ENCODE results near the gene CDCA4. TPM values are rescaled to one million over a fixed set of nuclear protein-coding genes. Genes with fewer than 3 reads are reported as not detected.

The CDCA4 gene
- total and polyA plus RNA-seq, 12 donors = 1.5 to 6.4 (median 2.2) TPM

DNA sequence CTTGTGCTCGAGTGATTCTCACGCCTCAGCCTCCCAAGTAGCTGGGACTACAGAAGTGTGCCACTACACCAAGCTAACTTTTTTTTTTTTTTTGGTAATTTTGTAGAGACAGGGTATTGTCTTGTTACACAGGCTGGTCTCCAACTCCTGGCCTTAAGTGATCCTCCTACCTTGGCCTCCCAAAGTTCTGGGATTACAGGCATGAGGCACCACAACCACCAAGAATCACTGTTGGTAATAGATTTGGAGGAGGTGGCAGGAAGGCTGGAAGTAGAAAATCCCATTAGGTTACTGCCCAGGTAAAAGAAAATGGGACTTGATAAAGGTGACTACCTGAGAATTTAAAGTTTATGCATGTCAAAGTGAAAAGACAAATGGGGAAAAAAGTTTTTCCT, 1.4 kb upstream of the CDCA4 start:
- Histone ChIP-seq H3K27ac (no peak overlapping the region), H3K27me3 (no peaks in the 10 kb centered on the region), H3K9me3 (no peaks in the 10 kb centered on the region), H3K4me1 (peaks cover 5 to 85% (median 30%) of the 10 kb centered on the region in 9 donors), H3K36me3 (peaks cover 0 to 4% (median 0%) of the 10 kb centered on the region in 9 donors), H3K4me3 (peak overlapping the region in 2 of 10 donors; percentile 67 to 80)
- TF ChIP-seq, protein P1, sequence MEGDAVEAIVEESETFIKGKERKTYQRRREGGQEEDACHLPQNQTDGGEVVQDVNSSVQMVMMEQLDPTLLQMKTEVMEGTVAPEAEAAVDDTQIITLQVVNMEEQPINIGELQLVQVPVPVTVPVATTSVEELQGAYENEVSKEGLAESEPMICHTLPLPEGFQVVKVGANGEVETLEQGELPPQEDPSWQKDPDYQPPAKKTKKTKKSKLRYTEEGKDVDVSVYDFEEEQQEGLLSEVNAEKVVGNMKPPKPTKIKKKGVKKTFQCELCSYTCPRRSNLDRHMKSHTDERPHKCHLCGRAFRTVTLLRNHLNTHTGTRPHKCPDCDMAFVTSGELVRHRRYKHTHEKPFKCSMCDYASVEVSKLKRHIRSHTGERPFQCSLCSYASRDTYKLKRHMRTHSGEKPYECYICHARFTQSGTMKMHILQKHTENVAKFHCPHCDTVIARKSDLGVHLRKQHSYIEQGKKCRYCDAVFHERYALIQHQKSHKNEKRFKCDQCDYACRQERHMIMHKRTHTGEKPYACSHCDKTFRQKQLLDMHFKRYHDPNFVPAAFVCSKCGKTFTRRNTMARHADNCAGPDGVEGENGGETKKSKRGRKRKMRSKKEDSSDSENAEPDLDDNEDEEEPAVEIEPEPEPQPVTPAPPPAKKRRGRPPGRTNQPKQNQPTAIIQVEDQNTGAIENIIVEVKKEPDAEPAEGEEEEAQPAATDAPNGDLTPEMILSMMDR (IDR thresholded peaks at IDR 0.05) = no peak
- WGBS, 2 donors = 72 to 81% methylated on average over 2 of the region's 2 CpGs
- intact Hi-C loops (cut with DNase I) = loop anchor here in 3 of 10 donors (5.0 kb wide), 3 partner anchors 35 to 45 kb away; partner anchors contain the start of genes AHNAK2 (in 1 of the 3) and CLBA1 (in 1 of the 3)
- ATAC-seq (no peak), DNase-seq (no peak)

DNA sequence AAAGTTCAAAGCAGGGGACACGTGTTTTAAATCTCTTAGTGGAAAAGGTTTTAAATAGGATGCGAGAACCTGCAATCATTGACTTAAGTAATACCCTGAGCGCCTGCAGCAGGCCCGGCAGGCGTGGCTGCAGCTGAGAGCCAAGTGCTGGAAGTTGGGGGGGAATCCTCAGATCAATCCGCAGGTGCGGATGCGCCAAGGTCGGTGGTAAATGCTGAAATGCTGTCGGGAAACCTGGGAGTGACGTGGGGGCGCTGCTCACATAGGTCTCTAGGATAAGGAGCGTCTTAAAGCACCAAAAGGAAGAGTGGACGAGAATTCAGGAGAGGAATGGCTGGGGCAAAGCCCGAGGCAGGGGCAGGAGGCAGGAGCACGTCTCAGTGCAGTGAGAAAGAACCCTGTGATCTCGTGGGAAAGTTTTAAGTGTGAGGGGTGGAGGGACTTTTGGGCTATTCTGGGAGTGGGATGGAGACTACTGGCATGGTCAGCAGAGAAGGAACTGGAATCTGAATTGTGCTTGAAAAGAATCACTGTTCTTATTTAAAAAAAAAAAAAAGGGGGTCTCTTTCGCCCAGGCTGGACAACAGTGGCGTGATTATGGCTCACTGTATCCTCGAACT, 883 bp upstream of the CDCA4 start:
- 10 to 12% methylated on average over 20 of the region's 20 CpGs for WGBS, 2 donors
- Histone ChIP-seq H3K9me3 (no peaks in the 10 kb centered on the region), H3K4me1 (peaks cover 5 to 80% (median 30%) of the 10 kb centered on the region in 9 donors), H3K36me3 (peaks cover 0 to 4% (median 0%) of the 10 kb centered on the region in 9 donors), H3K27me3 (no peaks in the 10 kb centered on the region), H3K4me3 (peak overlapping the region; percentile 63 to 93 (median 74)), H3K27ac (peak overlapping the region in 9 of 10 donors; percentile 74 to 90 (median 82))
- TF ChIP-seq, protein P1 (IDR thresholded peaks at IDR 0.05) = peak in 1 of 9 donors; percentile 8
- intact Hi-C loops (cut with DNase I) = loop anchor here in 4 of 10 donors (2.0 to 5.0 kb wide), 4 partner anchors 34 to 45 kb away; partner anchors contain the start of genes AHNAK2 (in 1 of the 4) and CLBA1 (in 1 of the 4)
- DNase-seq (no peak), ATAC-seq (peak in 4 of 8 donors; percentile 2 to 9 (median 5))

DNA sequence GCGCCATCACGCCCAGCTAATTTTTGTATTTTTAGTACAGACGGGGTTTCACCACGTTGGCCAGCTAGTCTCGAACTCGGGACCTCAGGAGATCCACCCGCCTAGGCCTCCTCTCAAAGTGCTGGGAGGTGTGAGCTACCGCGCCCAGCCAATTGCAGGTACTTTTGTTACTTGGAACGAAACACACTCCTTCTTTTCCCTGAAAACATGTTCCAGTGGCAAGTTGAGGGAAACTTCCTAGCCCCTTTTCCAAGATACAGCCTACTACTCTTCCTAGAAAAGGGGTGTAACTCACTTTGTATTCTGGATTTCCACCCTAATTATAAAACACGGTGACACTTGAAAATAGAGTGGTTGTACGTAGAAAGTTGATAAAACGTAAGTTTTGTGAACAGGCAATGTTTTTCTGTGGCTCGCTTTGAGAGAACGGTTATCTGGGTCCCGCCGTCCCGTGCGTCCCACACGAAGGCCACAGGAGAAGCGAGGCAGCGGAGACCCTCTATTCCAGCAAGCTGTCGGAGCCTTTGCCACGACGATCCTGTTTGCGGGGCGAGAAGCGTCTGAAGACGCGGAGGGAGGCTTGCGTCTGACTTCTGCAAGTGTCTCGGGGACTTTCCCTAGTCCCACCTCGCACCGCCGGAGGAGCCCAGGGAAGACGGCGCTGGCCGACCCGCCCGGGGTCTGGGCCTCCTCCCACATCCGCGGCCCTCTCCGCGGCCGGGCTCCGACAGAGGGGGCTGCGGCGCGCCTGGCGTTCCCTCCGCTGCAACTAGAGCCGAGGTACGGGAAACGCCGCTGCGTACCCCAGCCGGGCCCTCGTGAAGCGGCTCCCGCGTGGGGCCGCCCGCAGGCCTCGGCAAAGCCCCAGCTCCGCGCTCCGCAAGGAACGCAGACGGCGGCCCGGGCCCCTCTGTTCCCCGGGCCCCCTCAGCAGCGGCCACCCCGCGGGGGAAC, 745 bp downstream of the CDCA4 start:
- peak in 3 of 8 donors; percentile 1 to 14 (median 6) for ATAC-seq
- intact Hi-C loops (cut with DNase I) = loop anchor here in 4 of 10 donors (2.0 to 5.0 kb wide), 4 partner anchors 33 to 43 kb away; partner anchors contain the start of genes AHNAK2 (in 1 of the 4) and CLBA1 (in 1 of the 4)
- TF ChIP-seq, protein P1 (IDR thresholded peaks at IDR 0.05) = peak in 3 of 9 donors; percentile 12 to 15 (median 13)
- 8 to 10% methylated on average over 64 to 75 of the region's 75 CpGs for WGBS, 2 donors
- DNase-seq = peak in 1 of 2 donors; percentile 34
- peak overlapping the region; percentile 9 to 90 (median 78) for H3K27ac ChIP-seq
- H3K4me1 ChIP-seq = peaks cover 5 to 72% (median 30%) of the 10 kb centered on the region in 9 donors
- H3K27me3 ChIP-seq = no peaks in the 10 kb centered on the region
- H3K4me3 ChIP-seq = peak overlapping the region; percentile 59 to 94 (median 82)
- H3K36me3 ChIP-seq = peaks cover 0 to 4% (median 0%) of the 10 kb centered on the region in 9 donors
- no peaks in the 10 kb centered on the region for H3K9me3 ChIP-seq

DNA sequence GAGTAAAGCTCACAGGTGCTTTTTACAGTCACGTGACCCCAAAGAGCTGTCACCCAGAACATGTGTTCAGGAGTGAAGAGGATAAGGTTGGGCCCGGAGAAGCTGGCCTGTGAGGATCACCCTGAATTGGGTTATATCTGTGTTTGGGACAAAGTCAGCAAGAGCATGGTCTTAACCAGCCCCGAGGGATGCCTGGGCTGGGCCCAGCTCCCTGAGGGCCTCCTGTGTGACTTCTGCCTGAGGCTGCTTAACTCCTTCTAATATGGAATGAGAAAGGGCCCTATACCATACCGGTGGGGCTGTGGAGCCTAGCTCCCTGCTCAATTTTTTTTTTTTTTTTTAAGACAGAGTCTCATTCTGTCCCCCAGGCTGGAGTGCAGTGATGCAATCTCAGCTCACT, 2.5 kb downstream of the CDCA4 start:
- DNase-seq = no peak
- peak overlapping the region in 1 of 10 donors; percentile 88 for H3K4me3 ChIP-seq
- no peak for ATAC-seq

More for the DNA sequence above, 2.5 kb downstream of the CDCA4 start:
- intact Hi-C loops (cut with DNase I) = no loop called here
- WGBS, 2 donors = 76 to 86% methylated on average over 4 of the region's 4 CpGs
- peaks cover 0 to 4% (median 0%) of the 10 kb centered on the region in 9 donors for H3K36me3 ChIP-seq
- no peaks in the 10 kb centered on the region for H3K27me3 ChIP-seq
- H3K4me1 ChIP-seq = peaks cover 5 to 70% (median 28%) of the 10 kb centered on the region in 9 donors
- H3K9me3 ChIP-seq = no peaks in the 10 kb centered on the region
- H3K27ac ChIP-seq = no peak overlapping the region
- TF ChIP-seq, protein P1 (IDR thresholded peaks at IDR 0.05) = no peak

All from heart right ventricle (tissue), 16 donors.